Measurements from ENCODE around the gene IL17B.

GRCh38 chr5:149379177-149379761, at the start of gene IL17B:
- TF ChIP-seq POLR2AphosphoS5 (IDR thresholded peaks at IDR 0.05) (no peak), POLR2A (IDR thresholded peaks at IDR 0.05) (no peak), EP300 (IDR thresholded peaks at IDR 0.05) (no peak), CTCF (IDR thresholded peaks at IDR 0.05) (no peak)
